Type B pancreatic cell (in vitro differentiated cells): ENCODE results near the gene PHF1. TPM values are rescaled to one million over a fixed set of nuclear protein-coding genes. Genes with fewer than 3 reads are reported as not detected.
A peak's percentile ranks its signal among the peaks of the same experiment; 100 is the strongest.
"Not testable (repeated sequence)": the region's sequence is repeated elsewhere in the genome, so short reads cannot be mapped to it uniquely, and the experiment has no call there.

ENCODE experiments used
- DNase-seq: peaks from one replicate; pipeline ENCODE4 v3.0.0; 2021; ENCODE audit warnings: mixed read lengths; ENCODE audit not compliant: unreplicated experiment; ENCODE audit errors: extremely low spot score
- H3K27ac Mint-ChIP-seq: 2 replicates; pipeline ENCODE4 v1.8.0; 2021; ENCODE audit warnings: mild to moderate bottlenecking, mixed read lengths
- H3K27me3 Mint-ChIP-seq: 2 replicates; pipeline ENCODE4 v1.8.0; 2021; ENCODE audit warnings: mixed read lengths
- H3K36me3 Mint-ChIP-seq: 2 replicates; pipeline ENCODE4 v1.8.0; 2021; ENCODE audit warnings: mixed read lengths
- H3K4me1 Mint-ChIP-seq: one replicate; pipeline ENCODE4 v1.8.0; 2021; ENCODE audit warnings: mixed read lengths; ENCODE audit not compliant: unreplicated experiment
- H3K4me3 Mint-ChIP-seq: 2 replicates; pipeline ENCODE4 v1.8.0; 2021; ENCODE audit warnings: mild to moderate bottlenecking, mixed read lengths
- H3K9me3 Mint-ChIP-seq: 2 replicates; pipeline ENCODE4 v1.8.0; 2021; ENCODE audit warnings: mixed read lengths
- CTCF ChIP-seq: fragments of 200-600 bp; sonication (generic); conservative IDR thresholded peaks from 2 replicates; pipeline ENCODE4 v1.5.0; 2021; ENCODE audit warnings: antibody characterized with exemption, mild to moderate bottlenecking
- total RNA-seq: library from RNA; stranded (reverse); gene quantifications from 2 replicates; pipeline ENCODE4 v1.2.1, GENCODE V29; 2021; ENCODE audit warnings: low replicate concordance

Gene PHF1
- total RNA-seq, 1 donor from 2014 or later, result 49.6 TPM

- no peaks in the 10 kb centered on the region for H3K27me3 Mint-ChIP-seq
- H3K4me1 Mint-ChIP-seq, result peaks cover 21% of the 10 kb centered on the region
- no peaks in the 10 kb centered on the region for H3K9me3 Mint-ChIP-seq
- no peak overlapping the region for H3K4me3 Mint-ChIP-seq
- no peaks in the 10 kb centered on the region for H3K36me3 Mint-ChIP-seq
- TF ChIP-seq CTCF, result no peak
- no peak overlapping the region for H3K27ac Mint-ChIP-seq
- no peak for DNase-seq
Observed at GRCh38 chr6:33372526-33373123, 38.2 kb upstream of the PHF1 start.

GRCh38 chr6:33373960-33374910 lies 36.6 kb upstream of the PHF1 start:
- Mint-ChIP-seq H3K9me3 (no peaks in the 10 kb centered on the region), H3K4me3 (no peak overlapping the region), H3K27me3 (no peaks in the 10 kb centered on the region), H3K27ac (peak overlapping the region; percentile 70), H3K36me3 (no peaks in the 10 kb centered on the region), H3K4me1 (peaks cover 21% of the 10 kb centered on the region)
- TF ChIP-seq CTCF, result no peak
- no peak for DNase-seq

DNA sequence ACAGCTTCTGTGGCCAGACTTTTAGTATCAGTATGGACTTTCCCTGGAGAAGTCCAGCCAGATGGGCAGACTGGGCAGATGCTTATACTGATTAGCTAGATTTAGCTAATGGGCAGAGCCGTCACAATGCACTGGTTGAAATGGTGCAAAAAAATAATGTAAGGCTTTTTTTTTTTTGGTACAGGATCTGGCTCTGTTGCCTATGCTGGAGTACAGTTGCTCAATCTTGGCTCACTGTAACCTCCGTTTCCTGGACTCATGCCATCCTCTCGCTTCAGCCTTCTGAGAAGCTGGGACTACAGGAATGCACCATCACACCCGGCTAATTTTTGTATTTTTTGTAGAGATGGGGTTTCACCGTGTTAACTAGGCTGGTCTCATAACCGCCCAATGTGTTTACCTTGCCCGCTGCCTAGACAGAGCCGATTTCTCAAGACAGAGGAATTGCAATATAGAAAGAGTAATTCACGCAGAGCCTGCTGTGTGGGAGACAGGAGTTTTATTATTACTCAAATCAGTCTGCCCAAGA lies 35.6 kb upstream of the PHF1 start:
- H3K4me3 Mint-ChIP-seq, result no peak overlapping the region
- no peaks in the 10 kb centered on the region for H3K36me3 Mint-ChIP-seq
- no peak for TF ChIP-seq CTCF
- H3K4me1 Mint-ChIP-seq, result peaks cover 21% of the 10 kb centered on the region
- no peak for DNase-seq
- H3K27ac Mint-ChIP-seq, result no peak overlapping the region
- H3K27me3 Mint-ChIP-seq, result no peaks in the 10 kb centered on the region
- H3K9me3 Mint-ChIP-seq, result no peaks in the 10 kb centered on the region

GRCh38 chr6:33377171-33377570 lies 33.6 kb upstream of the PHF1 start:
- Mint-ChIP-seq H3K4me1 (peaks cover 21% of the 10 kb centered on the region), H3K4me3 (no peak overlapping the region), H3K36me3 (no peaks in the 10 kb centered on the region), H3K27me3 (no peaks in the 10 kb centered on the region), H3K27ac (no peak overlapping the region), H3K9me3 (no peaks in the 10 kb centered on the region)
- no peak for TF ChIP-seq CTCF
- DNase-seq, result no peak

DNA sequence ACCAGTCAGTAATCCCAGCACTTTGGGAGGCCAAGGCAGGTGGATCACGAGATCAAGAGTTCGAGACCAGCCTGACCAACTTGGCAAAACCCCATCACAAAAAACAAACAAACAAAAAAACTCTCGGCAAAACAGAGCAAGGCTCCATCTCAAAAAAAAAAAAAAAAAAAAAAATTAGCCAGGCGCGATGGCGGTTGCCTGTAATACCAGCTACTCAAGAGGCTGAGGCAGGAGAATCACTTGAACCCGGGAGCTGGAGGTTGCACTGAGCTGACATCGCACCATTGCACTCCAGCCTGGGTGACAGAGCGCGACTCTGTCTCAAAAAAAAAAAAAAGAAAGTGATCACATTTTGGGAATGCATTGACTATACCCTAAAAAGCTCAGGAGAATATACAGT lies 31.6 kb upstream of the PHF1 start:
- H3K4me1 Mint-ChIP-seq, H3K9me3 Mint-ChIP-seq, H3K4me3 Mint-ChIP-seq, H3K27ac Mint-ChIP-seq, H3K27me3 Mint-ChIP-seq, H3K36me3 Mint-ChIP-seq, DNase-seq: not testable (repeated sequence)
